GM23338 (cell line): ENCODE measurements around the gene ZNF804B. TPM values are rescaled to one million over a fixed set of nuclear protein-coding genes. Genes with fewer than 3 reads are reported as not detected.
A peak's percentile ranks its signal among the peaks of the same experiment; 100 is the strongest.

Source experiments
- ATAC-seq: fragments of 200-7000 bp; cut with Tn5 transposase; 3 replicates; pipeline ENCODE4 v1.9.1; 2020
- DNase-seq: peaks from one replicate; pipeline ENCODE4 v3.0.0-alpha.2; 2015; ENCODE audit warnings: low spot score
- H2AFZ ChIP-seq: fragments of 200-600 bp; sonication (generic); 2 replicates; pipeline ENCODE4 v1.8.0; 2016; ENCODE audit warnings: antibody characterized with exemption, mild to moderate bottlenecking, moderate library complexity
- H3F3A ChIP-seq: fragments of 200-600 bp; sonication (generic); replicated peaks from 2 replicates; pipeline ENCODE4 v1.8.0; 2017; ENCODE audit warnings: antibody characterized with exemption, mixed run types, low read depth
- H3K27ac ChIP-seq: fragments of 200-600 bp; sonication (generic); 2 replicates; pipeline ENCODE4 v1.6.1; 2016; ENCODE audit warnings: low read depth
- H3K27me3 ChIP-seq: fragments of 200-600 bp; sonication (generic); 2 replicates; pipeline ENCODE4 v1.8.0; 2016; ENCODE audit warnings: mild to moderate bottlenecking, mixed run types, moderate library complexity; ENCODE audit not compliant: insufficient read depth
- H3K36me3 ChIP-seq: fragments of 200-600 bp; sonication (generic); 2 replicates; pipeline ENCODE4 v1.8.0; 2016; ENCODE audit warnings: mild to moderate bottlenecking; ENCODE audit not compliant: insufficient read depth
- H3K4me1 ChIP-seq: fragments of 200-600 bp; sonication (generic); 2 replicates; pipeline ENCODE4 v1.8.0; 2016; ENCODE audit warnings: mild to moderate bottlenecking, moderate library complexity; ENCODE audit not compliant: insufficient read depth
- H3K4me2 ChIP-seq: fragments of 200-600 bp; sonication (generic); 2 replicates; pipeline ENCODE4 v1.7.1; 2017; ENCODE audit warnings: mixed run types
- H3K4me3 ChIP-seq: fragments of 200-600 bp; sonication (generic); 2 replicates; pipeline ENCODE4 v1.6.1; 2016; ENCODE audit warnings: mixed run types
- H3K79me2 ChIP-seq: fragments of 200-600 bp; sonication (generic); replicated peaks from 2 replicates; pipeline ENCODE4 v1.8.0; 2017; ENCODE audit warnings: mild to moderate bottlenecking; ENCODE audit not compliant: insufficient read depth
- H3K9me2 ChIP-seq: fragments of 200-600 bp; sonication (generic); 2 replicates; pipeline ENCODE4 v1.8.0; 2017; ENCODE audit not compliant: insufficient read depth
- H4K20me1 ChIP-seq: fragments of 200-600 bp; sonication (generic); replicated peaks from 2 replicates; pipeline ENCODE4 v1.8.0; 2017; ENCODE audit warnings: mild to moderate bottlenecking; ENCODE audit not compliant: insufficient read depth
- H3K27ac Mint-ChIP-seq: 2 replicates; pipeline ENCODE4 v1.8.0; 2020; ENCODE audit warnings: inconsistent platforms, mild to moderate bottlenecking, moderate library complexity, mixed read lengths
- H3K27me3 Mint-ChIP-seq: 3 replicates; pipeline ENCODE4 v1.8.0; 2022; ENCODE audit warnings: low read depth, mild to moderate bottlenecking, moderate library complexity, mixed read lengths, inconsistent platforms; ENCODE audit not compliant: insufficient read depth, poor library complexity
- H3K36me3 Mint-ChIP-seq: 3 replicates; pipeline ENCODE4 v1.8.0; 2021; ENCODE audit warnings: low read depth, mild to moderate bottlenecking, inconsistent platforms, moderate library complexity, mixed read lengths
- H3K4me1 Mint-ChIP-seq: 3 replicates; pipeline ENCODE4 v1.8.0; 2020; ENCODE audit warnings: mild to moderate bottlenecking, inconsistent platforms, mixed read lengths
- H3K4me3 Mint-ChIP-seq: 3 replicates; pipeline ENCODE4 v1.8.0; 2021; ENCODE audit warnings: moderate library complexity, mild to moderate bottlenecking, inconsistent platforms, mixed read lengths
- H3K9me3 Mint-ChIP-seq: 3 replicates; pipeline ENCODE4 v1.8.0; 2020; ENCODE audit warnings: moderate library complexity, mild to moderate bottlenecking, inconsistent platforms, mixed read lengths
- CTCF ChIP-seq, 2 experiments: fragments of 200-600 bp in 1 of 2; sonication (generic) in 1 of 2; conservative IDR thresholded peaks; 2 replicates each; pipeline versions ENCODE4 v1.5.1 to v1.6.1; 2016 to 2017; ENCODE audit warnings: antibody characterized with exemption in 2 of 2, low read depth in 2 of 2, mild to moderate bottlenecking in 2 of 2, moderate library complexity in 1 of 2
- EZH2 ChIP-seq: fragments of 200-600 bp; sonication (generic); IDR thresholded peaks from one replicate; pipeline ENCODE4 v1.8.0; 2017; ENCODE audit warnings: antibody characterized with exemption, mild to moderate bottlenecking, low read depth; ENCODE audit not compliant: unreplicated experiment
- EZH2phosphoT487 ChIP-seq: fragments of 200-600 bp; sonication (generic); IDR thresholded peaks from one replicate; pipeline ENCODE4 v1.8.1; 2018; ENCODE audit warnings: antibody characterized with exemption; ENCODE audit not compliant: unreplicated experiment
- JUNB ChIP-seq: IDR thresholded peaks from one replicate; pipeline ENCODE4 v1.6.1; 2016; ENCODE audit warnings: antibody characterized with exemption; ENCODE audit not compliant: unreplicated experiment
- POLR2AphosphoS5 ChIP-seq: IDR thresholded peaks from 2 replicates; pipeline ENCODE4 v1.6.1; 2016; ENCODE audit warnings: antibody characterized with exemption, low read depth
- ZNF331 ChIP-seq: fragments of 250-450 bp; sonication (Bioruptor Pico); IDR thresholded peaks from 2 replicates; pipeline ENCODE4 v1.5.0; 2020; ENCODE audit warnings: low read depth, mild to moderate bottlenecking, moderate library complexity
- polyA plus RNA-seq: library from polyadenylated mRNA; unstranded; fragments of >200 nt; fragmentation: Nextera tagmentation; extraction: Ambion mirVana; gene quantifications from 2 replicates; pipeline ENCODE4 v1.2.1, GENCODE V29; 2016
- total RNA-seq: library from RNA; depleted of rRNA; stranded (reverse); fragments of >200 nt; shearing (Covaris generic); gene quantifications from 2 replicates; pipeline ENCODE4 v1.2.3, GENCODE V29; 2014
- TF ChIP-seq, protein P1 (sequence below): IDR thresholded peaks from 2 replicates; pipeline ENCODE4 v1.6.1; 2016; ENCODE audit warnings: antibody characterized with exemption

The ZNF804B gene
- total and polyA plus RNA-seq, 2 experiments from 2014 or later, result not detected

DNA sequence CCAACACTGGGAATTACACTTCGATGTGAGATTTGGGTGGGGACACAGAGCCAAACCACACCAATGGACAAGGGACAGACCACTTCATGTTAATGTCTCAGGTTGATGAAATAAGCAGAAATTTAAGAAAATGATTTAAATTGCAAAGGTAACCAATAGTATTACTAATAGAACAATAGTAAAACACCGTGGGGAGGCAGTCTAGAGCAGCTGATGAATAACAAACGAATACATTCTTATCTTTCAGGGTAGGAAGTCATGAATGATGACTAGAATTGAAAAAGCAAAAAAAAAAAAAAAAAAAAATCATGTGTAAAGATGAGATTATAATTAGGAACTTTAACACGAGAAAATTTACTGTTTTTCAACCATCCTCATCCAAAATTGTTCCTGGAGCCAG is 207.9 kb downstream of the ZNF804B start:
- Mint-ChIP-seq H3K4me1 (peaks cover 18% of the 10 kb centered on the region), H3K9me3 (peaks cover 11% of the 10 kb centered on the region), H3K4me3 (no peak overlapping the region), H3K27me3 (peaks cover 3% of the 10 kb centered on the region), H3K36me3 (peaks cover 21% of the 10 kb centered on the region), H3K27ac (peak overlapping the region; percentile 1; the same call in 1 of the 2 replicates)
- Histone ChIP-seq H3K4me1 (peaks cover 16% of the 10 kb centered on the region), H3K27ac (no peak overlapping the region), H3K4me2 (no peak overlapping the region), H2AFZ (no peak overlapping the region), H3K4me3 (no peak overlapping the region), H3F3A (no peaks in the 10 kb centered on the region), H3K27me3 (no peaks in the 10 kb centered on the region), H3K36me3 (no peaks in the 10 kb centered on the region), H3K9me2 (0 out of 2 replicates have a peak, but pooled peaks cover 5% of the 10 kb centered on the region), H3K79me2 (no peaks in the 10 kb centered on the region), H4K20me1 (no peaks in the 10 kb centered on the region)
- DNase-seq (no peak), ATAC-seq (no peak)
- TF ChIP-seq, protein P1, sequence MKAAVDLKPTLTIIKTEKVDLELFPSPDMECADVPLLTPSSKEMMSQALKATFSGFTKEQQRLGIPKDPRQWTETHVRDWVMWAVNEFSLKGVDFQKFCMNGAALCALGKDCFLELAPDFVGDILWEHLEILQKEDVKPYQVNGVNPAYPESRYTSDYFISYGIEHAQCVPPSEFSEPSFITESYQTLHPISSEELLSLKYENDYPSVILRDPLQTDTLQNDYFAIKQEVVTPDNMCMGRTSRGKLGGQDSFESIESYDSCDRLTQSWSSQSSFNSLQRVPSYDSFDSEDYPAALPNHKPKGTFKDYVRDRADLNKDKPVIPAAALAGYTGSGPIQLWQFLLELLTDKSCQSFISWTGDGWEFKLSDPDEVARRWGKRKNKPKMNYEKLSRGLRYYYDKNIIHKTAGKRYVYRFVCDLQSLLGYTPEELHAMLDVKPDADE, result no peak
- TF ChIP-seq CTCF (conservative IDR thresholded peaks at IDR 0.05; ENCODE audit: low read depth in 2 of 2), result 0 out of 4 replicates have a peak, but pooled peaks of 1 of the 2 experiments have one; percentile 10

DNA sequence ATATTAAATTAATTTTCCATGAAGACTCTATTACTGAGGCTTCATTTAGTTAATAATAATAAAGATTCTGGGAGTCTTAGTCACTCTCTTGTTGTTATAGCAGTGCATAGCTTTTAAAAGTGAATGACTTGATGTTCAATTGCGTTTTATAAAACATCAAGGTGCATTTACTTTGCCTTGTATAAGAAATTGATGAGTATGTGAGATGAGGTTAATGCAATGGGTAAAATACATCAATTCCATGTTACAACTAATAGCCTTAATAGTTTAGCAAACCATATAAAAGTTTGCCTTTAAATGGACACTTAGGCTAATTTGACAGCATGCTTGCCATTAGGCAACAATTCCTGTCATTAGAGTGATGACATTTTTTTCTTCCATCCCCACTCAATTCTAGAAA is 209.7 kb downstream of the ZNF804B start:
- Histone ChIP-seq H2AFZ (no peak overlapping the region), H3K4me3 (no peak overlapping the region), H3K36me3 (no peaks in the 10 kb centered on the region), H3K9me2 (no peaks in the 10 kb centered on the region), H3K27ac (no peak overlapping the region), H4K20me1 (no peaks in the 10 kb centered on the region), H3K4me1 (peaks cover 15% of the 10 kb centered on the region), H3K27me3 (no peaks in the 10 kb centered on the region), H3K79me2 (no peaks in the 10 kb centered on the region), H3F3A (no peaks in the 10 kb centered on the region), H3K4me2 (no peak overlapping the region)
- no peak for DNase-seq
- TF ChIP-seq EZH2 (no peak), ZNF331 (CRISPR knock-in tag) (no peak), CTCF (conservative IDR thresholded peaks at IDR 0.05; ENCODE audit: low read depth in 2 of 2) (no peak), POLR2AphosphoS5 (no peak), EZH2phosphoT487 (no peak), JUNB (no peak)
- Mint-ChIP-seq H3K4me1 (peaks cover 18% of the 10 kb centered on the region), H3K4me3 (no peak overlapping the region), H3K9me3 (peaks cover 9% of the 10 kb centered on the region), H3K27ac (no peak overlapping the region), H3K27me3 (peaks cover 6% of the 10 kb centered on the region), H3K36me3 (peaks cover 16% of the 10 kb centered on the region)
- no peak for ATAC-seq
